Measurements from ENCODE around the gene COPS6.
A peak's percentile ranks its signal among the peaks of the same experiment; 100 is the strongest.

The COPS6 gene

GRCh38 chr7:100061518-100062193, 27.1 kb upstream of the COPS6 start:
- H3K4me1 ChIP-seq (ENCODE audit: insufficient read depth, poor library complexity, severe bottlenecking): no peaks in the 10 kb centered on the region
- H3K4me3 ChIP-seq (ENCODE audit: severe bottlenecking): no peak overlapping the region
- TF ChIP-seq, protein P1, sequence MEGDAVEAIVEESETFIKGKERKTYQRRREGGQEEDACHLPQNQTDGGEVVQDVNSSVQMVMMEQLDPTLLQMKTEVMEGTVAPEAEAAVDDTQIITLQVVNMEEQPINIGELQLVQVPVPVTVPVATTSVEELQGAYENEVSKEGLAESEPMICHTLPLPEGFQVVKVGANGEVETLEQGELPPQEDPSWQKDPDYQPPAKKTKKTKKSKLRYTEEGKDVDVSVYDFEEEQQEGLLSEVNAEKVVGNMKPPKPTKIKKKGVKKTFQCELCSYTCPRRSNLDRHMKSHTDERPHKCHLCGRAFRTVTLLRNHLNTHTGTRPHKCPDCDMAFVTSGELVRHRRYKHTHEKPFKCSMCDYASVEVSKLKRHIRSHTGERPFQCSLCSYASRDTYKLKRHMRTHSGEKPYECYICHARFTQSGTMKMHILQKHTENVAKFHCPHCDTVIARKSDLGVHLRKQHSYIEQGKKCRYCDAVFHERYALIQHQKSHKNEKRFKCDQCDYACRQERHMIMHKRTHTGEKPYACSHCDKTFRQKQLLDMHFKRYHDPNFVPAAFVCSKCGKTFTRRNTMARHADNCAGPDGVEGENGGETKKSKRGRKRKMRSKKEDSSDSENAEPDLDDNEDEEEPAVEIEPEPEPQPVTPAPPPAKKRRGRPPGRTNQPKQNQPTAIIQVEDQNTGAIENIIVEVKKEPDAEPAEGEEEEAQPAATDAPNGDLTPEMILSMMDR (IDR thresholded peaks at IDR 0.05; ENCODE audit: poor library complexity, severe bottlenecking): no peak
- no peak for DNase-seq (ENCODE audit: low spot score)
- H3K9me3 ChIP-seq (ENCODE audit: severe bottlenecking): no peaks in the 10 kb centered on the region
- H3K36me3 ChIP-seq (ENCODE audit: low read depth): peaks cover 61% of the 10 kb centered on the region
- H3K27ac ChIP-seq (ENCODE audit: poor library complexity, severe bottlenecking): no peak overlapping the region
- no peaks in the 10 kb centered on the region for H3K27me3 ChIP-seq (ENCODE audit: insufficient read depth, poor library complexity, severe bottlenecking)
- ATAC-seq (ENCODE audit: low read depth): no peak

DNA sequence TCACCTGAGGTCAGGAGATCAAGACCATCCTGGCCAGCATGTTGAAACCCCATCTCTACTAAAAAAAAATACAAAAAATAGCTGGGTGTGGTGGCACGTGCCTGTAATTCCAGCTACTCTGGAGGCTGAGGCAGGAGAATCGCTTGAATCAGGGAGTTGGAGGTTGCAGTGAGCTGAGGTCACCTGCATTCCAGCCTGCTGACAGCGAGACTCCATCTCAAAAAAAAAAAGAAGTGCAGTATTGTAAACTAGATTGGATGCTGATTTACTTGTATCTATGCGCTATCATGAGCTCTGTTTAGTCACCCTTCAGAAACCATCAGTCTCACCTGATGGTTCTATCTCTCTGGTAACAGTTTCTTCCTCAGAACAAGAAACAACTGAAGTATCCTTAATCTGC, 25.4 kb upstream of the COPS6 start:
- H3K36me3 ChIP-seq (ENCODE audit: low read depth): peaks cover 44% of the 10 kb centered on the region
- TF ChIP-seq, protein P1 (IDR thresholded peaks at IDR 0.05; ENCODE audit: poor library complexity, severe bottlenecking): no peak

DNA sequence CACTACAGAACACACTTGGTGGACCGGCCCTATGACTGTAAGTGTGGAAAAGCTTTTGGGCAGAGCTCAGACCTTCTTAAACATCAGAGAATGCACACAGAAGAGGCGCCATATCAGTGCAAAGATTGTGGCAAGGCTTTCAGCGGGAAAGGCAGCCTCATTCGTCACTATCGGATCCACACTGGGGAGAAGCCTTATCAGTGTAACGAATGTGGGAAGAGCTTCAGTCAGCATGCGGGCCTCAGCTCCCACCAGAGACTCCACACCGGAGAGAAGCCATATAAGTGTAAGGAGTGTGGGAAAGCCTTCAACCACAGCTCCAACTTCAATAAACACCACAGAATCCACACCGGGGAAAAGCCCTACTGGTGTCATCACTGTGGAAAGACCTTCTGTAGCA, 24.6 kb upstream of the COPS6 start:
- ATAC-seq (ENCODE audit: low read depth): no peak
- Histone ChIP-seq H3K27ac (ENCODE audit: poor library complexity, severe bottlenecking) (no peak overlapping the region), H3K36me3 (ENCODE audit: low read depth) (peaks cover 41% of the 10 kb centered on the region)

More for the DNA sequence above, 25.4 kb upstream of the COPS6 start:
- Histone ChIP-seq H3K4me1 (ENCODE audit: insufficient read depth, poor library complexity, severe bottlenecking) (no peaks in the 10 kb centered on the region), H3K9me3 (ENCODE audit: severe bottlenecking) (no peaks in the 10 kb centered on the region), H3K27ac (ENCODE audit: poor library complexity, severe bottlenecking) (no peak overlapping the region), H3K27me3 (ENCODE audit: insufficient read depth, poor library complexity, severe bottlenecking) (no peaks in the 10 kb centered on the region), H3K4me3 (ENCODE audit: severe bottlenecking) (no peak overlapping the region)
- no peak for DNase-seq (ENCODE audit: low spot score)
- ATAC-seq (ENCODE audit: low read depth): no peak

GRCh38 chr7:100065452-100066186, 23.1 kb upstream of the COPS6 start:
- Histone ChIP-seq H3K4me3 (ENCODE audit: severe bottlenecking) (no peak overlapping the region), H3K36me3 (ENCODE audit: low read depth) (peaks cover 48% of the 10 kb centered on the region), H3K27me3 (ENCODE audit: insufficient read depth, poor library complexity, severe bottlenecking) (no peaks in the 10 kb centered on the region), H3K9me3 (ENCODE audit: severe bottlenecking) (peaks cover 7% of the 10 kb centered on the region), H3K27ac (ENCODE audit: poor library complexity, severe bottlenecking) (no peak overlapping the region), H3K4me1 (ENCODE audit: insufficient read depth, poor library complexity, severe bottlenecking) (no peaks in the 10 kb centered on the region)
- no peak for ATAC-seq (ENCODE audit: low read depth)
- DNase-seq (ENCODE audit: low spot score): no peak
- TF ChIP-seq, protein P1 (IDR thresholded peaks at IDR 0.05; ENCODE audit: poor library complexity, severe bottlenecking): no peak

More for the DNA sequence above, 24.6 kb upstream of the COPS6 start:
- Histone ChIP-seq H3K27me3 (ENCODE audit: insufficient read depth, poor library complexity, severe bottlenecking) (no peaks in the 10 kb centered on the region), H3K9me3 (ENCODE audit: severe bottlenecking) (peaks cover 3% of the 10 kb centered on the region), H3K4me1 (ENCODE audit: insufficient read depth, poor library complexity, severe bottlenecking) (no peaks in the 10 kb centered on the region), H3K4me3 (ENCODE audit: severe bottlenecking) (no peak overlapping the region)
- TF ChIP-seq, protein P1 (IDR thresholded peaks at IDR 0.05; ENCODE audit: poor library complexity, severe bottlenecking): no peak
- no peak for DNase-seq (ENCODE audit: low spot score)

DNA sequence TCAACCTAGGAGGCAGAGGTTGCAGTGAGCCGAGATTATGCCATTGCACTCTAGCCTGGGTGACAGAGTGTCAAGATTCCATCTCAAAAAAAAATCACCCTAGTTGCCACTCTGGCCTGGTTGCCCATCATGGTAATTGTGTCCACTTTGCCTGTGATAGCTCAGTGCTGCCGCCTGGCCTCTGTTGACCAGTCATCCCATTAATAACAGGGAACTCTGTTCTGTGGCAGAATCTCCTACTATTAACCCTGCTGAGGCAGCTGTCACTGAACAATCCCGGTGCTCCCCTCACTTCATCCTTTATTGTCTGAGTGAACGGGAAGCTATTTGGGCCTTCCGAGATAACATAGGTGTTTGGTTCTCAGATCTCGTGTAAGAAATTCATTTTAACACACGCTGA, 21.8 kb upstream of the COPS6 start:
- Histone ChIP-seq H3K27me3 (ENCODE audit: insufficient read depth, poor library complexity, severe bottlenecking) (no peaks in the 10 kb centered on the region), H3K4me3 (ENCODE audit: severe bottlenecking) (no peak overlapping the region), H3K27ac (ENCODE audit: poor library complexity, severe bottlenecking) (no peak overlapping the region), H3K9me3 (ENCODE audit: severe bottlenecking) (peaks cover 18% of the 10 kb centered on the region), H3K4me1 (ENCODE audit: insufficient read depth, poor library complexity, severe bottlenecking) (no peaks in the 10 kb centered on the region), H3K36me3 (ENCODE audit: low read depth) (peaks cover 62% of the 10 kb centered on the region)
- TF ChIP-seq, protein P1 (IDR thresholded peaks at IDR 0.05; ENCODE audit: poor library complexity, severe bottlenecking): no peak
- DNase-seq (ENCODE audit: low spot score) (no peak), ATAC-seq (ENCODE audit: low read depth) (peak; percentile 21; the same call in 1 of the 3 replicates)

Data from RWPE2 (cell line).